T-helper 1 cell treated with Interleukin-12 subunit alpha and Interleukin-12 subunit beta and Interleukin-4 antibody, amounts not matched to agents 30 ng/mL and 1 ng/mL, for 36 hours (primary cell): ENCODE measurements around the gene PDZD7. TPM values are rescaled to one million over a fixed set of nuclear protein-coding genes. Genes with fewer than 3 reads are reported as not detected.

Source experiments
- intact Hi-C: fragments of 100-400 bp; cut with micrococcal nuclease; formaldehyde crosslinking; loops from one replicate; pipeline ENCODE4 v1.15.1; 2024
- total RNA-seq: library from RNA; stranded (reverse); gene quantifications from 2 replicates; pipeline ENCODE4 v1.2.3, GENCODE V29; 2022

PDZD7 gene
- total RNA-seq, result 0.46 and 0.71 TPM in 2 replicates

DNA sequence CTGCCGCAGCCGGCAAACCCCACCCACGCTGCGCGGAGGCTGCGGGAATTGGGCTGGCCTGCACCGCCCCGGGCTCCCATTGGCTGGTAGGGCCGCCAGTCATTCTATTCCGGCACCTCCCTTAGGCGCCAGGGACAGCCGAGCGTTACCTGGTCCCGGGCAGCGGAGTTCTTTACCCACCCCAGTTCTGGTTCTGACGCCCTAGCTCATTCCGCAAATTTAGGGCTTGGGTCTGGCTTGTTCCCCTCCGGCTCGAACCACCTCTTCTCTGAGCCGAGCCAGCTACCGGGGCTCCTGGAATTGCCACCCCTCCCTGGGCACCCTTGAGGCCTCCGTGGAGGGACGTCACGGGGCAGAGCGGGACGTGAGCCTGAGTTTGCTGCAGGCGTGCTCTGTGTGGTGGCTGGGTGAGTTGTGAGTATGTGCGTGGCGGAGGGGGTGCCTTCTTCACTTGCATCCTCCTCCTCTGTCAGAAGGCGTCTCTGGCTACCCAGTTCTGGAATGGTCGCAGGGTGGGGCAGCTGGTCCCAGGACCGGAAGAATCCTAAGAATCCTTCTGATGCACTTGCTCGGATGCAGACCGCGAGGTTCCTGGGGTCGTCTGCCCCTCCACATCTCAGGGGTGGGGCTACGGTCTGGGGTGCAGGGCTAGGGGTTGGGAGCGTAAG, at the start of gene PDZD7, which contains the start of gene SFXN3:
Gene PDZD7 (minus strand): TSS at position 2 of the 668 bp plus-strand sequence. CDS start 910 bp downstream, outside the sequence.
Gene SFXN3 (plus strand): TSS at position 107 of the 668 bp plus-strand sequence. CDS start 3,461 bp downstream, outside the sequence.
- intact Hi-C loops, result loop anchor here (1.0 to 10.0 kb wide), 8 partner anchors 17 to 1471 kb away; partner anchors contain the start of genes ACTR1A, LZTS2, MRPL43 and NPM3

DNA sequence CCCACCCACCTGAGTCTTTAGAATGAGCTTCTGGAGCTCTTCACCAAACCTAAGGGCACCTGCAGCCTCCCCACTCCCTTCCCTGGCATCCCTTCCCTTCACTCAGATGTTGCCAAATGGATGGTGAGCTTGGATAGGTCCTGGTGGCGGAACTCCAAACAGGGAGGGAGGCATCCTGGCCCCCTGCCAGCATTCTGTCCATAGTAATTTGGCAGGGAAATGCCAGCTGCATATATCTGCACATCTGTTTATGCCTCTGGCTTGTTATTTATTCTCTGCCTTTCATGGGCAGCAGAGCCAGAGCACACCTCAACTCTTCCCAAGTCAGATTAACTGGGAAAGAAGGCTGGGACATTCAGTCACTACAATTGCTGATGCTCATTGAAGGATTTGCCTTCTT, 48.9 kb upstream of the PDZD7 start:
- intact Hi-C loops, result no loop called here

DNA sequence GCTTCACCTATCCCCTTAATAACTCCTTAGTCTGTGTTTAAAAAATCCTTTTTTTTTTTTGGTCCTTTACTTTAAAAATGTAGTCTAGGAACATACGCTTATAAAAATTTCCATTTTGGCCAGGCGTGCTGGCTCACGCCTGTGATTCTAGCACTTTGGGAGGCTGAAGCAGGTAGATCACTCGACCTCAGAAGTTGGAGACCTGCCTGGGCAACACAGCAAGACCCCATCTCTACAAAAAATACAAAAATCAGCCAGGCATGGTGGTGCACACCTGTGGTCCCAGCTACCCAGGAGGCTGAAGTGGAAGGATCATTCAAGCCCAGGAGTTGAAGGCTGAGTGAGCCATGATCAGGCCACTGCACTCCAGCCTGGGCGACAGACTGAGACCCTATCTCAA, 45.7 kb upstream of the PDZD7 start:
- intact Hi-C loops, result no loop called here

DNA sequence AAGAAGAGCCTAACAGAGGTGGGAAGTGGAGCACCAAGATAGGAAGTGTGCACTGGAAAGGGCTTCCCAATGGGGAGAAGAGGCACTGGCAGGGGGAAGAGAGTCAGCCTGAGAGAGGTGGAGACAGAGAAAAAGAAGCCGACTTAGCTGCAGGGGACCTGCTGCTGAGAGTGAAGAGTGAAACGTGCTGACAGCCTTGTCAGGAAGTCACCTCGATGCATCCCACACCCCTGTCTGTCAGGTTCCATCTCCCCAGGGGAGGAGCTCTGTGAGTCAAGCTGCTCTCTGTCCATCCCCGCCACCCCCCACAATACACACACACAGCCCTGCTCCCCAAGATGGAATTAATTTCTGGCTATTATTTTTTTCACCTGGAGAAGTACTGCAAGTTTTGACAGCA, 44.8 kb upstream of the PDZD7 start:
- intact Hi-C loops, result no loop called here

DNA sequence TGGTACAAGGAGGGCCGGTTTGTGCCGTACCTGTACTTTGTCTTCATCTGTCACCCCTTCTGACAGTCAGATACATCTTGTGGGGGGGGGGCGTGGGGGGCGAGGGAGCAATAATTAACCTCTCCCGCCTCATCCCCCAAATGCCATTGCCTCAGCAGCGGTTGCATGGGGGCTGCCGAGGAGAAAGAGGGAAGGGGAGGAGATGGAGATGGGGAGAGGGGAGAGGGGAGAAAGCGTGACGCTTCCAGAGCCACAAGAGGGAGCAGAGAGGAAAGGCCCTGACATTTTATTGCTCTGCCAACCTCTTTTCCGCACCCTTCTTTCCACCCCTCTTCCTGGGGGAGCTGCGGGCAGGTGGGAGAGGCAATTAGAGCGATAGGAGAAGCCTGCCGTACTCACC, 42.7 kb upstream of the PDZD7 start:
- intact Hi-C loops, result no loop called here

DNA sequence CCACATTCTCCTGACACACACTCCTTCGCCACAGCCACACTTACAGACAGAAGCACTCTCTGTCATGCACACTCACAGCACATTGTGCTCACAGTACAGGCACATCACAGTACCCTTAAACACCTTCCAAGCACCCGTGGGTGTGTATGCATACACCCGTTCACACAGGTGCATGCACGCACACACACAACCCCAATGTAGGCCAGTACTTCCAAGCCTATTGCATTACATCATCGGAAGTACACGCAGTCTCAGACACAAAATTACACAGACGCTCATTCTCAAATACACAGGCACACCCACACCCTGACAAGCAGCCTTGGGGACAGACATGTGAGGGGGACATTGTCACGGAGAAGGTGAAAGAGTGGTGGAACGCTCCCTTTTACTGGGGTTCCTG, 42.0 kb upstream of the PDZD7 start:
- intact Hi-C loops, result no loop called here

DNA sequence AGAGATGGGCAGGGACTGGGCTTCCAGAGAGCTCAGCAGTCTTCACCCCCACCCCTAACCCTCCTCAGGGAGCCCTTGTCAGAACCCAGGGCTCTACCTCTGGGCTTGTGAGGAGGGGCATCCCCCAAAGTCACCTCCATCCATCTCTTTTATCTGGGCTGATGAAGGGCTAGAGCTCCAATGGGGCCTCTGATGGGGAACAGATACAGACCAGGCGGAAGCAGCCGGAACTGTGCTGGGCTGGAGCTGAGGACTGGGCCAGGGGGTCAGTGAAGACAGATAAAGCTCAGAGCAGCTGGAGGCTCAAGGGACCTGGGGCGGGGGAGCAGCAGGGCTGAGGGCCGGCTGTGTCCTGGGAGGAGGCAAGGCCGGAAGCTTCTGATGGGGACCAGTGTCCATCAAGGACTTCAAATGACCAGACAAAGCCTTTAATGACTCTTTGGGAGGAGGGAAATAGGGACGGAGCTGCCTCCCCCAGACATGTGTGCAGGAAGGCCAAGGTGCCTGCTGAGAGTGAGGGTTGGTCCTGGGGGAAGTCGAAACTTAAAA, 41.0 kb upstream of the PDZD7 start:
- intact Hi-C loops, result no loop called here

DNA sequence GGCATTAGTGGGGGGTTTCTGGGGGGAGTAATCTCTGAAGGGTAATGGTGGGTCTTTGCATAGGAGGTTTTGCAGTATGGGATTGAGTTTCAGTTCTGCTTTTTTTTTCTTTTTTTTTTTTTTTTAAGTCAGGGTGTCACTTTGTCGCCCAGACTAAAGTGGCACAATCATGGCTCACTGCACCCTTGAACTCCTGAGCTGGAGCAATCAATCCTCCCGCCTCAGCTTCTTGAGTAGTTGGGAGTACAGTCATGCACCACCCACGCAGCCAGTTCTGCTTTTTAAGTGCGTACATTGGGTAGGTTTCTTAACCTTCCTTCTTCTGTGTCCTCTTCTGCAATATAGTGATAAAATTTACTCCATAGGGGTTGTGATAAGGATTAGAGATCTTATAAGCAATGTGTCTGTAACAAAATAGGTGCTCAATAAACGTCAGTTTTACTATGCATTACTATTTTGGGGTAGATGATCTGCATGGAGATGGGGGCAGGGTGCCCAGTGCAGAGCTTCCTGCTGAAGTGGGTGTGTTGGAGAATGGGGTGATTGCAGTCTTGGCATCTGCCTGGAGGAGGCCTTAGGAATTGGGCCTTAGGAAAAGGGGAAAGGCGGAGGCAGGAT, 40.4 kb upstream of the PDZD7 start:
- intact Hi-C loops, result no loop called here

DNA sequence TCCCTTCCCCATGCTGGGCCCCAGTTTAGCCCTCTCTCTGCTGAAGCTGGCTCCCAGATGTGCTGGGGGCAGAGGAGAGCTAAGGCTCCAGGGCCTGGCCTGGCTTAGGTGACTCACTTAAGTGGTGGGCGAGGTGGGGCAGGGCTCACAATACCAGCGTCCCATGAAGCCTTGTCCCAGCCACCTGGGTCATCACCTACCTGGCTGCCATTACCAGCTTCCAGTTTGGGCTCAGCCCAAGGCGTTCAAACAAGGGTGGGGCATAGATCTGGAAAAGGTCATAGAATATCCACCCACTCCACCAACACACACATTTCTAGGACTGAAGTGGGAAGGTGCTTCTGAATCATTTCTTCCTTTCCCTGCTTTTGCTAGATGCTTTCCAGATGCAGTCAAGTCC, 39.2 kb upstream of the PDZD7 start:
- intact Hi-C loops, result no loop called here

DNA sequence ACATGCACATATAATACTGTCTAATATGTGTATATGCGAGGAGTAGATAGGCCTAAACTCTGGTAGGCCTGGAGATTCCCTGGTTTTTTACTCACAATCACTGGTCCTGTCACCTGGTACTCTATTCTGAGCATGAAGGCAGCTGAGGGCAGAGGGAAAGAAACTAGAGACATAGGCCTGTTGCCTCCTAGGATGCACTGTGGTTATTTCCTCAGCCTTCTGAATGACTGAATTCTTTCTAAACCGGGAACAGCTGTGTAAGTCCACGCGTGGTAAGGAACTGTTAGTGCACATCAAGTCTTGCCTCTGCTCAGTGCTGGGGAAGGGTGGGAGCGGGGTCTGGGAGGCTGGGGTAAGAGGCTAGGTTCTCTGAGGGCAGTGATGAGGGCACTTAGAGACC, 38.5 kb upstream of the PDZD7 start:
- intact Hi-C loops, result loop anchor here (10.0 kb wide), 3 partner anchors 535 to 715 kb away; partner anchors contain the start of genes FBXW4, HIF1AN and NPM3

DNA sequence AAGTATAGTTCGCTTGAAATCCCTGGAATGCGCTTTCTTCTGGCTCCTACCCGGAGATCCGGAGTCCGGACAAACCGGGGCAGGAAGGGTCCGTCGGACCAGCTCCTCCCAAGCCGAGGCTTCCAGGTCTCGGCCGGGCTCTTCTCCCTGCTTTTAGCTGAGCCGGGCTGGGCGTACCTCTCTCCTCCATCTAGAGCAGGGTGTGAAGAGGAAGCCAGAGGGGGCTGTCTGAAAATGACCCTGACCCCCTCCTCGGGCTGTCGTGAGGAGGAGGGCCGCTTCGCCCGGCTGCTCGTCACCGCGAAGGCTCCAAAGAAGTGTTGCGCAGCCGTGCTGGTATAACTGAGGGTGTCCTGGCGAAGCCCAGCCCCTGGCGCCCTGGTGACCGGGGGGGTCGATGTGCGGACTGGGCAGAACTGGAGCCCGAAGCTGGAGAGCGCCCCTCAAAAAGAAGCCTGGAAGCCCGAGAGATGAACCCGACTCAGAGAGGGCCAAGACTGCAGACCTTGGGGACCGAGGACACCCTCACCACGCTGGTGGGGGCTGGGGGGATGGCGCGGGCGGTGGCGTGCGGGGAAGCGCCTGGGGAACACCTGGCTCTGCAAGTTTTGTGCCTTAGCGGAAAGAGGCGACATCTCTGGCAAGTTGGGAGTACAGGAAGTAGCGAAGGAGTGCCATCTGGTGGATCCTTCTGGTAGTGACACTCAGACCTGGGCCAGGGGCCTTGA, 36.6 kb upstream of the PDZD7 start:
- intact Hi-C loops, result loop anchor here (1.0 to 10.0 kb wide), 7 partner anchors 7 to 717 kb away; partner anchors contain the start of genes FBXW4, HIF1AN and NPM3

DNA sequence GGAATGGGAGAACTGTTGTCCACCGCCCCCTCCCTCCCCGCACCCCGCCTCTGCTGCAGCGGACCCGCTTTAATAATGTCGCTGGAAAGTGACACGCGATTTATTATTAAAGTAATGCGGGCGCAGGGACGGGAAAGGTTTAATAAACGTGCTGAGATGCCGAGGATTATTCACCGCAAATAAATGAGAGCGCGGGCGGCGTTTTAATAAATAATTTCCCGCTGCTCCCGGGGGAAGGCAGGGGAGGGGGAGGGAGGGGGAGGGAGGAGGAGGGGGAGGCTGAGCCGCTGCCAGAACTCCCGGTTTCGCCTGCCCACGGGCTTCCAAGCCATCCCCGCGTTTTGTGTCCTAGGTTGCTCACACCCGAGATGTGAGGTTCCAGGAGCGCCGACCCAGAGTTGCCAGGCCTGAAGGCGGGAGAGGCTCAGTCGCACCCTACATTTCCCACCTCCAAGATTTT, 36.0 kb upstream of the PDZD7 start:
- intact Hi-C loops, result loop anchor here (1.0 to 10.0 kb wide), 5 partner anchors 17 to 718 kb away; partner anchors contain the start of genes FBXW4, HIF1AN and NPM3

DNA sequence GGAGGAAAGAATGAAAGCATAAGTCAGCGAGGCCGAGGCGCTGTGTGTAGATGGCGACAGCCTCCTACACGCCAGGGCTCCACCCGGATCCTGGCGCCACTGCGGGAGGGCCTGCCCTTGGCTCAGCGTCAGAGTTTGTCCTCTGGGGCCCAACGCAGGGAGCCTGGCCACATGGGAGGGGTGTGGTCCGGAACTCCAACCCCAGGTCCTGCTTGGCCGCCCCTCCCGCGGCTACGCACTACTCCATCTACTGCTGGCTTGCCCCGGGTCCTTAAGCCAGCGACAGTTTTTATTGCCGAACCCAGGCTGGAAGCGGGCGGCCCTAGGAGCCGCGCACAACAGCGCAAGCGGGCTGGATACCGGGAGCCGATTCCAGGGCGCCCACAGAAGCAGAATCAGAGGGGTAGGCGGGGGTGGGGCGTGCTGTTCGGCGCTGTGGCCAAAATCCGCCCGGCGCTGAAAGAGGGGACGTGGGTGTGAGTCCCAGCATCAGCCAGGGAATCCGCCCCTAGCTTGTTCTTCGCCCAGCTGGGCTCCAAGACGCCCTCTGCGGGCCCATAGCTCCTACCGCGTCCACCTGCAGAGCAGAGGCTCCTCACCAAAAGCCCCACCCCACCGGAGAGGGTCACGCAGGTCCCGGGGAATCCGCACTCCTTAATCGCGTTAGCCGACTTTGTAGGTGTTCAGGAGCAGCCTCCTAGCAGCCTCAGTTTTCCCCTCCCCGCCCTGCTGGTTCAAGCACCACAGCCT, 35.4 kb upstream of the PDZD7 start:
- intact Hi-C loops, result loop anchor here (10.0 kb wide), 3 partner anchors 532 to 718 kb away; partner anchors contain the start of genes FBXW4, HIF1AN and NPM3

DNA sequence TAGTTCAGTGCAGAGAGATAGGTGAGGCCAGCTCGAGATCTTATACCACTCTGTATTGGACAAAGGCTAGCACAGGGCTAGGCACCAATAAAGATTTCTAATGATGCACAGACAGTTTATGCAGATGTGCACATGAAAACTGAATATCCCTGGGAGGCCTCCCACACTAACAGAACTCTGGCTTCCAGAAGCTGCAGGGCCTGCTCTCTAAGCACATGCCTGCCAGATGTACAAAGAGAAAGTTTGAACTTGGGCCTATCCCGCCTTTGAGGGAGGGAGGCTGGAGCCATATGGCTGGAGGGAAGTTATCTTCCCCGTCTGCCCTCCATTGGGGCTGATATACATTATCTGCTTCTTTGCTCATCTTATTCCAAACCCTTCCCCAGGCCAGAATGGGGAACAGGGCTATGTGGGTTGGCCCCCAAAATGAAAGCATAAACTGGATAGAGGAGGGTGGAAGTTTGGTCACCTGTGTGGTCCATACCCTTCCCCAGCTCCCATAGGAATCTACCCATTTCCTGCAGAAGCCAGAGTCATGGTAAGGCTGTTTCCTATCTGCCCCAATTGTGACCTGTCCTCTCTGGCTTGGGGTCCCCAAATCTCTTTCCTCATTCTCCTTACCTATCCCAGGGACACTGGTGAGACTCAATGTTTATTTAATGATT, 34.7 kb upstream of the PDZD7 start:
- intact Hi-C loops, result loop anchor here (10.0 kb wide), 3 partner anchors 531 to 719 kb away; partner anchors contain the start of genes FBXW4, HIF1AN and NPM3

DNA sequence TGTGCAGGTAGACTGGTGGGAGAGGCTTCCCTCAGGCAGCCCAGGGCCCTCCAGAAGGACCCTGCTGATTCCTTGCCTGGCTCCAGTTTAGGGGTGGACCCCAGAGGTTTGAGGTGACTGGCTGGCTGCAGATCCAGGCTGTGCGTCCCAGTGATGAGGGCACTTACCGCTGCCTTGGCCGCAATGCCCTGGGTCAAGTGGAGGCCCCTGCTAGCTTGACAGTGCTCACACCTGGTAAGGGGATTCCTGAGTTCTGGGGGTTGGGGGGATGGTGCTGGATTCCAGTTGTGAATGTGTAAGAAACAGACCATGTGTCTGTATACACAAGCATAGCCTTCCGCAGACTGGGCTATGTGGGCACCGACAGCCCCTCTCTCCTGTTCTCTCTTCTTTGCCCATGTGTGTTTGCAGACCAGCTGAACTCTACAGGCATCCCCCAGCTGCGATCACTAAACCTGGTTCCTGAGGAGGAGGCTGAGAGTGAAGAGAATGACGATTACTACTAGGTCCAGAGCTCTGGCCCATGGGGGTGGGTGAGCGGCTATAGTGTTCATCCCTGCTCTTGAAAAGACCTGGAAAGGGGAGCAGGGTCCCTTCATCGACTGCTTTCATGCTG, 33.6 kb upstream of the PDZD7 start:
- intact Hi-C loops, result loop anchor here (5.0 to 10.0 kb wide), 4 partner anchors 58 to 720 kb away; partner anchors contain the start of genes FBXW4, HIF1AN and NPM3

DNA sequence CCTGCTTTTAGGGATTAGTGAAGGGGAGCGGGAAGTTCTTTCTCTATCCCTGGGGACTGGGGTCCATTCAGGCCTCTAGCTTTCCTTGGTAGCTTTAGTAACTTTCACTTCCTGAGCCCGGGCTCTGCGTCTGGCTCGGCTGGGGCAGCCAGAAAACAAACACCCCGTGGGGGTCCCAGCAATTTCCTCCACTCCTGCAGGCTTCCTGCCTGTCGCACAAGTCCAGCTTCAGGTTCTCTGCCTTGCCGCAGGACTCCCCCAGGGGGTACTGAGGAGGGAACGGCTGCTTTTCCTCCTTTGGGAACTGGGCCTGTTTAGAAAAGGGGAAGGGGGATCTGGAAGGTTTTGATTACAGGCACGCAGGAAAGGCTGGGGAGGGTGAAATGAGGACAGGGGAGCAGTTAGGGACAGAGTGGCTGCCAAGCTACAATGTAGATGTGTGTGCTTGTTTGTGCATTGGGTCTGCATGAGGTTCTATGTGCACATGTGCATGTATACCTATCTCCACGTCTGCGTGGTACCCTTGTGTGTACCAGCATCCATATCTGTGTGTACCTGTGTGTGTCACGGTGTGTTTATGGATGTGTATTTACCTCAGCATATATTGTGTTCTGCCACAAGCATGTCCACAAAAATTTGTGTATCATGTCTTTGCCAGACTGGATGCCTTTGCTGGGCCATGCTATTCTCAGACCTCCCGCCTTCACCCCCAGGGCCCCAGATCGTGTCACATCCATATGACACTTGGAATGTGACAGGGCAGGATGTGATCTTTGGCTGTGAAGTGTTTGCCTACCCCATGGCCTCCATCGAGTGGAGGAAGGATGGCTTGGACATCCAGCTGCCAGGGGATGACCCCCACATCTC, 32.9 kb upstream of the PDZD7 start:
- intact Hi-C loops, result loop anchor here (5.0 to 10.0 kb wide), 4 partner anchors 59 to 721 kb away; partner anchors contain the start of genes FBXW4, HIF1AN and NPM3

DNA sequence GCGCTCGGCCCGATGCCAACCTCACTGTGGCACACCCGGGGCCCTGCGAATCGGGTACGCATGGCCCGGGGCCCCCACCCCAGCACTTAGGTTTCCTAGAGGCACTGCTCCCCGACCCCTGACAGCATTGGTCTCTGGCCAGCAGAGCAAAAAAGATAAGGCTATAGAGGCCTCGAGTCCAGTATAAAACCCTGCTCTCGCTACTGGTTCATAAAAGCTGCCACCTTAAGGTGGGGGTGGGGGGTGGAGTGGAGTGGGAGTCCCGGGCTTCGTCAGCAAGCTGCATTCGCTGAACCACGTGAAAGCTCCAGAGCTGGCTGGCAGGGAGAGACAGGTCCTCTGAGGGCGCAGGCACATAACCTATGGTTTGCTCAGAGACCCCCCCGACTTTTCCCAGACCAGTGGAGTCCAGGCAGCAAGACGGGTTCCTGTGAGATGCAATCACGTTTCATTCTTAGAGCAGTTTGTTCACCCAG, 32.2 kb upstream of the PDZD7 start:
- intact Hi-C loops, result loop anchor here (5.0 to 10.0 kb wide), 4 partner anchors 59 to 722 kb away; partner anchors contain the start of genes FBXW4, HIF1AN and NPM3
